CD4-positive, alpha-beta T cell treated with Interferon alpha-2 for 1 hour (primary cell): Measurements from ENCODE around the gene NR4A2.

ENCODE experiments used
- DNase-seq, 2 donors: peaks; one replicate each; pipeline ENCODE4 v3.0.0-alpha.2; 2020 to 2022

NR4A2 gene

GRCh38 chr2:156339865-156340264 is 7.3 kb upstream of the NR4A2 start:
- no peak for DNase-seq

- no peak for DNase-seq
Observed at GRCh38 chr2:156339110-156339847, 6.8 kb upstream of the NR4A2 start.

- DNase-seq = no peak
Observed at GRCh38 chr2:156338578-156338977, 6.1 kb upstream of the NR4A2 start.

GRCh38 chr2:156334496-156335478 is 2.3 kb upstream of the NR4A2 start:
- DNase-seq = peak; percentile 85 to 88

- DNase-seq = peak in 1 of 2 donors; percentile 81
Observed at GRCh38 chr2:156333951-156334495, 1.5 kb upstream of the NR4A2 start.

- DNase-seq = no peak
Observed at GRCh38 chr2:156333274-156333950, 891 bp upstream of the NR4A2 start.

GRCh38 chr2:156332284-156332533 is 312 bp downstream of the NR4A2 start:
- DNase-seq = no peak

GRCh38 chr2:156331572-156332283 is 793 bp downstream of the NR4A2 start:
- peak; percentile 62 to 67 for DNase-seq

- DNase-seq = peak in 1 of 2 donors; percentile 10
Observed at GRCh38 chr2:156329927-156330726, 2.4 kb downstream of the NR4A2 start.

GRCh38 chr2:156329031-156329926 is 3.2 kb downstream of the NR4A2 start:
- peak in 1 of 2 donors; percentile 26 for DNase-seq

GRCh38 chr2:156327835-156328695 is 4.5 kb downstream of the NR4A2 start:
- peak in 1 of 2 donors; percentile 19 for DNase-seq

- peak in 1 of 2 donors; percentile 10 for DNase-seq
Observed at GRCh38 chr2:156326526-156327095, 5.9 kb downstream of the NR4A2 start.

- DNase-seq = peak in 1 of 2 donors; percentile 15
Observed at GRCh38 chr2:156325688-156326525, 6.6 kb downstream of the NR4A2 start.

- peak in 1 of 2 donors; percentile 10 for DNase-seq
Observed at GRCh38 chr2:156323754-156324153, 8.8 kb downstream of the NR4A2 start.

GRCh38 chr2:156322686-156323231 is 9.8 kb downstream of the NR4A2 start:
- DNase-seq = peak in 1 of 2 donors; percentile 19

GRCh38 chr2:156322051-156322685 is 10.4 kb downstream of the NR4A2 start:
- DNase-seq = peak in 1 of 2 donors; percentile 48

GRCh38 chr2:156321243-156321904 is 11.1 kb downstream of the NR4A2 start:
- DNase-seq = peak in 1 of 2 donors; percentile 45
